Colonic mucosa (tissue), 4 donors: ENCODE results near the gene LAMA1. TPM values are rescaled to one million over a fixed set of nuclear protein-coding genes. Genes with fewer than 3 reads are reported as not detected.

Experiments
- DNase-seq: peaks from one replicate; pipeline ENCODE4 v3.0.0-alpha.2; 2020
- H3K27ac ChIP-seq: fragments of 200-600 bp; one replicate; pipeline ENCODE4 v1.8.0; 2021
- H3K27me3 ChIP-seq: fragments of 200-600 bp; one replicate; pipeline ENCODE4 v1.8.0; 2021
- H3K36me3 ChIP-seq: fragments of 200-600 bp; one replicate; pipeline ENCODE4 v1.8.0; 2021
- H3K4me1 ChIP-seq: fragments of 200-600 bp; one replicate; pipeline ENCODE4 v1.8.0; 2021; ENCODE audit warnings: mild to moderate bottlenecking
- H3K4me3 ChIP-seq: fragments of 200-600 bp; one replicate; pipeline ENCODE4 v1.8.0; 2021
- H3K9ac ChIP-seq, 2 donors: one replicate each; pipeline ENCODE4 v1.7.0; 2013; ENCODE audit warnings: control low read depth in 2 of 2, low read depth in 2 of 2, low read length in 2 of 2
- H3K9me3 ChIP-seq: fragments of 200-600 bp; one replicate; pipeline ENCODE4 v1.8.0; 2021
- CTCF ChIP-seq: fragments of 200-600 bp; IDR thresholded peaks from one replicate; pipeline ENCODE4 v1.8.0; 2022; ENCODE audit warnings: antibody characterized with exemption, mild to moderate bottlenecking
- intact Hi-C: fragments of 100-400 bp; cut with DNase I; formaldehyde crosslinking; loops from one replicate; pipeline ENCODE4 v1.14.1; 2022
- total RNA-seq, 2 donors: library from RNA; stranded (reverse); fragmentation: NEBNext Ultra II Directional in 1 of 2; extraction: Animal tissue kit (Norgen Biotek cat#: 25700) in 1 of 2; gene quantifications; one replicate each; pipeline ENCODE4 v1.2.1, GENCODE V29; 2021
- donor health status: healthy.
- donor health status: DM: no; HTN: no; CAD: no.
- donor health status: DM: no; HTN: no; CAD: no.

LAMA1 gene
- total RNA-seq, 2 donors from 2014 or later = 7.7 to 24.2 TPM

GRCh38 chr18:6962571-6963451, 154.8 kb downstream of the LAMA1 start:
- no peaks in the 10 kb centered on the region for H3K27me3 ChIP-seq
- H3K9ac ChIP-seq = no peak overlapping the region
- TF ChIP-seq CTCF = no peak
- no peak overlapping the region for H3K4me3 ChIP-seq
- DNase-seq = no peak
- H3K9me3 ChIP-seq = no peaks in the 10 kb centered on the region
- intact Hi-C loops = no loop called here
- H3K4me1 ChIP-seq = no peaks in the 10 kb centered on the region
- H3K36me3 ChIP-seq = no peaks in the 10 kb centered on the region
- H3K27ac ChIP-seq = peak overlapping the region; percentile 48

DNA sequence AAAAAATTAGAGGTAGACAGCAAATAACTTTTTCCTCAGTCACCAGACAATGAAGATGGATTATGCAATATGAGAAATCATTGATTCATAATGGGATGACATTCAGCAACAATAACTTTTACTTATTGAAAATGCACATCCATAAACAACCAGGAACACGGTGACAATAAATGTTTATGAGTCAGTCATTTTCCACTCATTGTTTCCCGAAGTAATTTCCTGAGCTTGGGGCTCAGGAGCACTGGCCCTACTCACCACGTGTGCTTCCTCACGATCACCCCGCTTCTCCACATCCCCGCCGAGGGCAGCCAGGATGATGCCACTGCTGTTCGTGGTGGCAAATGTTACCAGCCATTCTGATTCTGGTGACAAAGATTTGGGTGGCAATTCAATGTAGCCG, 156.3 kb downstream of the LAMA1 start:
- H3K36me3 ChIP-seq = no peaks in the 10 kb centered on the region
- intact Hi-C loops = no loop called here
- H3K27me3 ChIP-seq = no peaks in the 10 kb centered on the region
- TF ChIP-seq CTCF = no peak
- no peak overlapping the region for H3K4me3 ChIP-seq
- no peak for DNase-seq
- H3K9me3 ChIP-seq = no peaks in the 10 kb centered on the region
- H3K9ac ChIP-seq = no peak overlapping the region
- H3K4me1 ChIP-seq = no peaks in the 10 kb centered on the region
- no peak overlapping the region for H3K27ac ChIP-seq

DNA sequence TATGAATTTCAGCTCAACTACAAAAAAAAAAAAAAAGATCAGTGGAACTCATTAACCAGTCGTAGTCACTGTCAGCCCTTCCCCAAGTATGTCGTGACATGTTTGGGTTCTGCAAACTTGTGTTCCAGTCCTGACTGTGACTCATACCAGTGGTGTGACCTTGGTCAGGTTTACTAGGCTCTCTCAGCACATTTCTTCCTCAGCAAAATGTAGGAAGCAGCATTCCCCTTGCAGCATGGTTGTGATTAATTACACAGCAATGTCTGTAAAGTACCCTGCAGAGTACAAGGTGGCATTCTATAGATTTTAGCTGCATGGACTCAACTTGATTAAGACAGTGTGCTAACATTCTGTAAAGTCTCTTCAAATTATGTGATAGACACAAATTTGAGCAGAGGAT, 156.9 kb downstream of the LAMA1 start:
- Histone ChIP-seq H3K27me3 (no peaks in the 10 kb centered on the region), H3K9me3 (no peaks in the 10 kb centered on the region), H3K4me3 (no peak overlapping the region), H3K4me1 (no peaks in the 10 kb centered on the region), H3K36me3 (no peaks in the 10 kb centered on the region), H3K9ac (no peak overlapping the region), H3K27ac (no peak overlapping the region)
- no peak for TF ChIP-seq CTCF
- DNase-seq = no peak
- intact Hi-C loops = no loop called here

GRCh38 chr18:6960124-6960523, 157.5 kb downstream of the LAMA1 start:
- no peak overlapping the region for H3K9ac ChIP-seq
- intact Hi-C loops = no loop called here

GRCh38 chr18:6959110-6959509, 158.5 kb downstream of the LAMA1 start:
- Histone ChIP-seq H3K9me3 (no peaks in the 10 kb centered on the region), H3K27me3 (no peaks in the 10 kb centered on the region), H3K36me3 (no peaks in the 10 kb centered on the region), H3K9ac (no peak overlapping the region), H3K4me3 (no peak overlapping the region), H3K27ac (no peak overlapping the region), H3K4me1 (no peaks in the 10 kb centered on the region)
- intact Hi-C loops = no loop called here
- DNase-seq = no peak
- no peak for TF ChIP-seq CTCF

More at GRCh38 chr18:6960124-6960523, 157.5 kb downstream of the LAMA1 start:
- no peak for TF ChIP-seq CTCF
- Histone ChIP-seq H3K4me3 (no peak overlapping the region), H3K36me3 (no peaks in the 10 kb centered on the region), H3K27ac (no peak overlapping the region), H3K9me3 (no peaks in the 10 kb centered on the region), H3K27me3 (no peaks in the 10 kb centered on the region), H3K4me1 (no peaks in the 10 kb centered on the region)
- DNase-seq = no peak
